AG09309 (cell line): ENCODE measurements around the gene PEX5L.

ENCODE experiments used
- DNase-seq: peaks from one replicate; pipeline ENCODE4 v3.0.0-alpha.2; 2010; ENCODE audit warnings: low read depth
- H3K4me3 ChIP-seq: 2 replicates; pipeline ENCODE4 v1.5.1; 2011; ENCODE audit warnings: mild to moderate bottlenecking, low read depth, low read length, moderate library complexity; ENCODE audit not compliant: control insufficient read depth
- CTCF ChIP-seq: IDR thresholded peaks from 2 replicates; pipeline ENCODE4 v1.5.1; 2011; ENCODE audit warnings: mild to moderate bottlenecking, low read depth, low read length, inconsistent platforms; ENCODE audit not compliant: insufficient read depth, control insufficient read depth; ENCODE audit errors: missing control alignments

PEX5L gene

DNA sequence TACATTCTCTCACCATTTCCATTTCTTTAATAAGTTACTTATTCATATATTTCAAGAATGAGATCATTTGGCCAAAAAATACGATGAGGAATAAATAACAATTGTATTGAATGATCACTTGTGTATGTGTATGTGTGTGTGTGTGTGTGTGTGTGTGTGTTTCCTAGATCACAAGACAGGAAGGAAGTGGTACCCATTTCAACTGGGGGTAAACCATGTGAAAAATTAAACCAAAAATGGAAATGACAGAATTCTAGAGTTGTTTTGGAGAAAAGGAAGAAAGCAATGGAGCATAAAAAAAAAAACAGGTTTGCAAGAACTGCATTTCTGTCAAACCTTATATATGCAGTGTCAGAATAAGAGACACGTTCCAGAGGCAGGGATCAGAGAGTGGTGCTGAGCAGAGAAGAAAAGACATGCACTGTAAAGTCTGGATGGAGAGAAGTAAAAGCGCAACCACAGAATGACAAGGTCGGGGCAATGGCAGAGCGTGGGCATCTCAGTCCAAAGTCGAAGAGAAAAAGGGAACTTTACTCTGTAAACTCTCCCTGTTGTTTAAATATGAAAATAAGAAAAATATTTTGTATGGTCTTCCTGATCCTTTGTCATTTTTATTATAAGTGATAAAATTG lies 75.5 kb downstream of the PEX5L start:
- no peak for TF ChIP-seq CTCF
- no peak for DNase-seq
- H3K4me3 ChIP-seq = no peak overlapping the region

DNA sequence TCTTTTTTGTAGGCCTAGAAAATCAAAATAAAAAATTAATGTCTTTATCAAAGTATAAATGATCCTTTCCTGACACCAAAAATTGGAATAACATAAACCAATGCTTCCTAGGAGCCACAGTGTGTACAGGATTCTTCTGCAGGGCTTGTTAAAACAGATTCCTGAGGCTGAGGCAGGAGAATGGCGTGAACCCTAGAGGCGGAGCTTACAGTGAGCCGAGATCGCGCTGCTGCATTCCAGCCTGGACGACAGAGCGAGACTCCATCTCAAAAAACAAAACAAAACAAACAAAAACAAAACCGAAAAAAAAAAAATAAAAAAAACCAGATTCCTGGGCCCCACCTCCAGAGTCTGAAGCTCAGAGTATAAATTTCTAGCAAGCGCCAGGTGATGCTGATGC lies 78.0 kb downstream of the PEX5L start:
- TF ChIP-seq CTCF = no peak
- no peak for DNase-seq
- H3K4me3 ChIP-seq = no peak overlapping the region

DNA sequence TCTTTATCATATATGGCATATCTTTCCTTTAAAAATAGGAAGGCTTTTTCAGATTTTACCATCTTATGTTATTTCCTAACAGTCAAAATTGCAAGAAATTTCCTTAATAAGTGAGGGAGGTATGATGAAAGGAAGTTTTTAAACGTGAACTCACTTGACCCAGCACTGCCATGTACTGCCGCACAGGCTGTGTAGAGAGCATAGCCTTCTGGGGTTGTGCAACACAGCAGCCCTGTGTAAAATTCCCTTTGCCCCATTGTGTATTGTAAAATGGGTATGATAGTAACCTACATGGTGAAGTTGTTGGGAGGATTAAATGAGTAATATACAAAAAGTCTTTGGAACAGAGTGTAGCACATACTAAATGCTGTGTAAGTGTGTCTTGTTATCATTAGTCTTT lies 78.6 kb downstream of the PEX5L start:
- no peak for TF ChIP-seq CTCF
- no peak for DNase-seq
- no peak overlapping the region for H3K4me3 ChIP-seq

GRCh38 chr3:179957264-179957845 lies 79.4 kb downstream of the PEX5L start:
- DNase-seq = no peak
- no peak for TF ChIP-seq CTCF
- no peak overlapping the region for H3K4me3 ChIP-seq

GRCh38 chr3:179956416-179956830 lies 80.3 kb downstream of the PEX5L start:
- no peak for DNase-seq
- no peak for TF ChIP-seq CTCF
- no peak overlapping the region for H3K4me3 ChIP-seq

DNA sequence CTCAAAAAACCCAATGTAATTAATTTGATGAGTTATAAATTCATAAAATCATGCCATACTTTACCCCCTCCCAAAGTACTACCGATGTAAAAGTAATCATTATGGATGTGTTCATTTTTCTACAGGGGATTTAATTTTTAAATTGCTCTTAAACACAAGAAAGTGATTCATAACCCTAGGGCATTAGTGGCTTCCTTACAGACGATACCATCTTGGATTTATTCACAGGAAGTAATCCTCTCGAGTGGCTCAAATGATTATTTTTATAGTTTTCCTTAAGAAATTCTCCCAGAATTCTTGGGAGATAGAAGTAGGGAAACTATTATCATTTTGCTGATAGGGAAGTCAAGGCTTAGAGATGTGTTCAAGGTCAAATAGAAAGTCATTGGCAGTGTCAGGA lies 80.9 kb downstream of the PEX5L start:
- no peak overlapping the region for H3K4me3 ChIP-seq

More for the DNA sequence above, 80.9 kb downstream of the PEX5L start:
- no peak for TF ChIP-seq CTCF
- no peak for DNase-seq
